GM21390 (cell line): ENCODE results near the gene STMN1.

Experiments
- ATAC-seq: cut with Tn5 transposase; IDR thresholded peaks from one replicate; pipeline ENCODE4 v1.9.1; 2021; ENCODE audit not compliant: unreplicated experiment

STMN1 gene

GRCh38 chr1:25896266-25896665, 10.0 kb downstream of the STMN1 start:
- no peak for ATAC-seq

DNA sequence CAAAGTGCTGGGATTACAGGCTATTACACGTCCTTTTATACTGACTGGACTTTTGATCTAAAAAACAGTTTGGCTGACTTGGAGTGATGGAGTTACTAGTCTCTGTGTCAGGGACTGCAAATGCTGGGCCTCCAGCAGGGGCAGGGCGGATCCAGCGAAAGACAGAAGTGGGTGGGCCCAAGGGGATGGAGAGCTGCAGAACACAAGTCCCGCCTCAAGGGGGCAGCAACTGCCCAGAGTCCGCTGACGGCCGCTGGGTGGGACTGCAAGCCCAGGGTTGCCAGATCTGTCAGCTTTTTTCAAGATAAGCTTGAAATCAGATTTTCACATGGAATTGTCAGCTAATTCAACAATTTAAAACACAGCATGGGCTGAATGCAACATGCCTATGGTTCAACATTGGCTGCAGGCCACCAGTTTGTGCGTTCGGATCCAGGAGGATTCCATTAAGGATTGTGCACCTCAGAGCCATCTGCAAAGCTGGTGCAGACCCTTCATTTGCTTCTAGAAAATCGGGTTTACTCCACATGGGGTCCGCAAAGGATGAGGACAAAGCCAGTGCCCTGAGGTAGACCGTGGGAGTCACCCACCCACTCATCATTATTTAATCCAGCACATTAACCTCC, 10.7 kb downstream of the STMN1 start:
- ATAC-seq: peak; percentile 71

GRCh38 chr1:25893116-25893515, 13.1 kb downstream of the STMN1 start:
- no peak for ATAC-seq

GRCh38 chr1:25891606-25892005, 14.6 kb downstream of the STMN1 start:
- ATAC-seq: no peak

- no peak for ATAC-seq
These were observed 15.8 kb downstream of the STMN1 start for GRCh38 chr1:25890239-25891034.

GRCh38 chr1:25889470-25889869, 16.7 kb downstream of the STMN1 start:
- no peak for ATAC-seq

- ATAC-seq: no peak
These were observed 17.7 kb downstream of the STMN1 start for GRCh38 chr1:25888426-25888987.

GRCh38 chr1:25885602-25886001, 20.6 kb downstream of the STMN1 start:
- ATAC-seq: no peak

DNA sequence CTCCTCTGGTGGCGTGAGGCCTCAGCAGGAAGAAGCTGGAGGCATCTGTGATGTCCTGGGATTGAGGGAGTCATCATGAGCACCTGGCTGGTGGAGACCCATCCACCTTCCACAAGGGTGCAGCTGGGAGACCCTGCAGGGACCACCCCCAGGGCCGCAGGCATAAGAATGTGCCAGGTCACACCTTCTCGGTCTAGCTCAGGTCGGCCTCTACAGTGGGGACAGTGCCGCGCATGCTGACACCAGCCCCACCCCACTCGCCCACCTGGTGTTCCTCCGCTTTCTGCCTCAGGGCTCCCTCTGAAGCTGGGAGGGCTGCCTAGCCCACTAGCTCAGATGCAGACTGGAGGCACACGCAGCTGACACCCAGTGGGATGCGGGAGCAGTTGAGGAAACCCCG, 25.0 kb downstream of the STMN1 start:
- ATAC-seq: no peak

DNA sequence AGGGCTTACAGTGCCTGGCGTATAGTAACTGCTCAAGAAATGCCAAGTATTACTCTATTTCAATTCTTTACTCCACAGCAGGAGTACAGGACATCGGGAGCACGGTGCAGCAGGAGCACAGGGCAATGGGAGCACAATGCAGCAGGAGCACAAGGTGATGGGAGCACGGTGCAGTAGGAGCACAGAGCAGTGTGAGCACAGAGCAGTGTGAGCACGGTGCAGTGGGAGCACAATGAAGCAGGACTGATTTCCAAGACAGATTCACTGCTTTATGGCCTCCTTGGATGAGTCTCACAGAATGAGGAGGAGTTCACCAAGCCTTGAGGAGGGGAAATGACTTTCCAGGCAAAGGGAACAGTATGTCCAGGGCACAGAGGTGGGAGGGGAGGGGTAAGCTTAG, 25.7 kb downstream of the STMN1 start:
- no peak for ATAC-seq

DNA sequence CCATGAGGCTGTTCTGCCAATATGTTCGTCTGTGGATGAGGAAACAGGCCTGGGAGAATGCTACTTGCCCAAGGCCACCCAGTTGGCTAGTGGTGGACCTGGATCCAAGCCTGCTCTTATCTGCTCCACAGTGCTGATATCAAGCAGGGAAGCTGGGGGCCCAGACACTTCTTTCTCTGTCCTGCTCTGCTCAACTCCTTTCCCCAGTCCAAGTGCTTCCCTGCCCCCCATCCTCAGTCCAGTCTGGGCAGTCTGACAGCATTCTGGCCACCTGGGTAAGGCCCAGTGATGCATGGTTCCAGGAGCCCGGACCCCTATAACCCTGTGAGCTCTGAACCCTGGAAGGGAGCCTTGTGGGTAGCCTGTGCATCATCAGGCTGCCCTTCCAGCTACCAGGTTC, 26.5 kb downstream of the STMN1 start:
- ATAC-seq: no peak

DNA sequence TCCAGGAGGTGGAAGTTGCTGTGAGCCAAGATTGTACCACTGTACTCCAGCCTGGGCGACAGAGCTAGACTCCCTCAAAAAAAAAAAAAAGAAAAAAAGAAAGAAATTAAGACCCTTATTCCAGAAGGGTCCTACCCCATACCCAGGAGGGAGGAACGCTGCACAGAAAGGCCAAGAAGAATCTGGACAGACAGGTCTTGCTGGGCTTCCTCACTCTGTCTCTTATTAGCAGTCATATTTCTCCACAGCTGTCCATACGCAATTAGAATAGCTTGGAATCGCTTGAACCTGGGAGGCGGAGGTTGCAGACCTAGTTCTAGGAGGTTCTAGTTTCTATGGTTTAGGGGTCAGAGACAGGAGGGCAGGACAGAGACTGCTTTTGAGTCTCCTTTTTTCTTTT, 27.5 kb downstream of the STMN1 start:
- no peak for ATAC-seq

- no peak for ATAC-seq
These were observed 29.1 kb downstream of the STMN1 start for GRCh38 chr1:25877155-25877554.

GRCh38 chr1:25876693-25877077, 29.5 kb downstream of the STMN1 start:
- no peak for ATAC-seq

- ATAC-seq: no peak
These were observed 30.1 kb downstream of the STMN1 start for GRCh38 chr1:25875856-25876692.

GRCh38 chr1:25875154-25875855, 30.9 kb downstream of the STMN1 start, which contains the start of gene PAQR7:
Gene PAQR7 (minus strand): TSS chr1:25875708. CDS start chr1:25863839, 11,869 bp downstream.
- ATAC-seq: peak; percentile 62

DNA sequence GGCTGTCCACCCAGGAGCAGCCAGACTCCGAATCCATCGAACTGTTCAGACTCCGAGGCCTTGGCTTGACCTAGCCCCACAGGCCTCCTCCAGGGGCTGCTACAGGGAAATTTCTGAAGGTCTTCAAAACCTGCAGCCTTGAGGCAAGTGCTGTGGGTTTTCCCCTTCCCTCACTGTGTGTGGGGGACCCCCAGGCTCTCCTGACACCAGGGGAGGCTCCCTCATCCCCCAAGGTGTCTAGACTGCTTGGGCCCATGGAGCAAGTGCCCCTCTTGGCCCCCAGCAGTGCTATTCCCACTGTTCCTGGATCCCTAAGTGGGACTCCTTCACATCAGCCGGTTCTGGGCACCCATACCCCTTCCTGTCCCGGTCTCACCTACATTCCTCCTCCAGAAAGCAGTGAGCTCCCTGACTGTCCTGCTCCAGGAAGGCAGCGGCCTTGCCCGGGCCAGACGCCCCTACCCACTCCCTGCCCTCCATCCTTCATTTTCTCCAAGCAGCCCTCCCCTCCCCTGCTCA, 31.5 kb downstream of the STMN1 start:
- no peak for ATAC-seq

- no peak for ATAC-seq
These were observed 32.0 kb downstream of the STMN1 start for GRCh38 chr1:25874209-25874608.

DNA sequence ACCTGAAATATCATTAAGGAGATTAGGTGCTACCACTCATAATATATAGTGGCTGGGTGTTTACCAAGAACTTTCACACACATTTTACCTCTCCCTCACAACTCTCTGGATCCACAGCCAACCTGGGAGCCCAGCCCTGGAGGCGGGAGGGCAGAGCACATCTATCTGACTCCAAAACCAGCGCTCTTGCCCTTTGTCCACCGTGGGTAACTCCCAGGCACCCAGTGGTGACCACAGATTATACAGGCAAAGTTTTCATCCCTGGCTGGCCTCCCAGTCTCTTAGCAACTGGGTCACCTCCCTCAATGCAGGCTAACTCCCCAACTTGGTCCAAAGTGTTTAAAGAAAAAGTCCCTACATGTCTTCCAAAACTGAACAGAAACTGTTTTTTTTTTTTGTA, 33.1 kb downstream of the STMN1 start:
- ATAC-seq: no peak

DNA sequence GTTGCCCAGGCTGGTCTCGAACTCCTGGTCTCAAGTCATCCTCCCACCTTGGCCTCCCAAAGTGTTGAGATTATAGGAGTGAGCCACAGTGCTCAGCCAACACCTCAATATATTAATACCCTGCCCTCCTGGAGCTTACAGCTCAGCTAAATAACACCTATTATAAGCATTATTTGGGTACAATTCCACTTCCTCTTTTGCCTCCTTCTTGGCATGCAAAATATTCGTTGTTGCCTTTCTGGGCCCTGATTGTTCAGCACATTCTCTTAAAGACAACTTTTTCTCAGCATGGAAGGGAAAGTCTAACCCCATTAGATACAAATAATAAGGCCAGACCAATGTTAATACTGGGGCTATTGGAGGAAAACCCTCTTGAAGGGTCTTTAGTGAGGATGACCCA, 33.5 kb downstream of the STMN1 start:
- no peak for ATAC-seq
